GM12878 (cell line): ENCODE results near the gene WWOX. TPM values are rescaled to one million over a fixed set of nuclear protein-coding genes. Genes with fewer than 3 reads are reported as not detected.

ENCODE experiments used
- ATAC-seq: fragments of 200-7000 bp; cut with Tn5 transposase; 3 replicates; pipeline ENCODE4 v1.9.1; 2020; ENCODE audit warnings: mild to moderate bottlenecking, moderate library complexity
- BruUV-seq: library from RNA; stranded (reverse); fragments of 400-500 nt; replicated peaks from 2 replicates; lab custom pipeline; 2021; lab: Mats Ljungman, UMichigan
- CTCF ChIA-PET: fragments of 300-600 bp; sonication (Branson Sonifier 250); formaldehyde crosslinking; extraction: SDS; loops from one replicate; lab custom pipeline; 2021; ENCODE audit warnings: inconsistent platforms; lab: Yijun Ruan, JAX
- POLR2A ChIA-PET: fragments of 350-600 bp; formaldehyde crosslinking; extraction: SDS; loops from one replicate; lab custom pipeline; 2021; ENCODE audit warnings: inconsistent platforms; lab: Charles Lee
- RAD21 ChIA-PET: fragments of 300-600 bp; sonication (Branson Sonifier 250); formaldehyde crosslinking; loops from one replicate; lab custom pipeline; 2023; ENCODE audit warnings: antibody characterized with exemption; ENCODE audit not compliant: unreplicated experiment; lab: Charles Lee
- SMC1A ChIA-PET: fragments of 300-600 bp; sonication (Branson Sonifier 250); formaldehyde crosslinking; loops from one replicate; lab custom pipeline; 2023; ENCODE audit not compliant: unreplicated experiment, uncharacterized antibody; lab: Charles Lee
- DNase-seq: peaks from one replicate; pipeline ENCODE4 v3.0.0-alpha.2; 2011; ENCODE audit warnings: low read depth, low spot score
- FAIRE-seq: peaks from 3 replicates; lab custom pipeline; 2011; peaks lifted over from hg19 to GRCh38; lab: Jason Lieb, UNC
- H2AFZ ChIP-seq: 2 replicates; pipeline ENCODE4 v1.6.0; 2011; ENCODE audit warnings: low read depth, low read length, control low read depth; ENCODE audit not compliant: control insufficient read depth
- H3K27ac ChIP-seq: 2 replicates; pipeline ENCODE4 v1.5.1; 2011; ENCODE audit warnings: control low read depth; ENCODE audit not compliant: control insufficient read depth, insufficient read depth
- H3K27me3 ChIP-seq, 2 experiments: replicated peaks in 1 of 2; 2 replicates each; pipeline versions ENCODE4 v1.6.0 to v1.6.1; 2011; ENCODE audit warnings: low read length in 1 of 2; ENCODE audit not compliant: control insufficient read depth in 2 of 2, insufficient read depth in 2 of 2
- H3K36me3 ChIP-seq, 2 experiments: 2 replicates each; pipeline ENCODE4 v1.5.1; 2011; ENCODE audit warnings: low read length in 1 of 2; ENCODE audit not compliant: control insufficient read depth in 2 of 2, insufficient read depth in 2 of 2
- H3K4me1 ChIP-seq: 2 replicates; pipeline ENCODE4 v1.6.1; 2011; ENCODE audit warnings: mild to moderate bottlenecking, low read length, moderate library complexity, mixed read lengths; ENCODE audit not compliant: control insufficient read depth, insufficient read depth
- H3K4me2 ChIP-seq: 2 replicates; pipeline ENCODE4 v1.6.0; 2011; ENCODE audit warnings: control low read depth; ENCODE audit not compliant: control insufficient read depth, insufficient read depth
- H3K4me3 ChIP-seq: fragments of 200-600 bp; sonication (generic); 2 replicates; pipeline ENCODE4 v1.5.1; 2016
- H3K79me2 ChIP-seq: 2 replicates; pipeline ENCODE4 v1.6.0; 2011; ENCODE audit warnings: low read length; ENCODE audit not compliant: control insufficient read depth, insufficient read depth
- H3K9ac ChIP-seq: 2 replicates; pipeline ENCODE4 v1.8.0; 2011; ENCODE audit warnings: low read length, control low read depth, mixed read lengths; ENCODE audit not compliant: control insufficient read depth, insufficient read depth
- H3K9me3 ChIP-seq: replicated peaks from 3 replicates; pipeline ENCODE4 v1.5.1; 2011; ENCODE audit warnings: mild to moderate bottlenecking, low read length; ENCODE audit not compliant: control insufficient read depth, insufficient read depth
- H4K20me1 ChIP-seq: 2 replicates; pipeline ENCODE4 v1.6.0; 2011; ENCODE audit not compliant: control insufficient read depth, insufficient read depth
- BCLAF1 ChIP-seq: fragments of 450-650 bp; IDR thresholded peaks from 2 replicates; pipeline ENCODE4 v1.6.1; 2017; ENCODE audit warnings: antibody characterized with exemption, mild to moderate bottlenecking, moderate library complexity
- BMI1 ChIP-seq: fragments of 450-650 bp; IDR thresholded peaks from 2 replicates; pipeline ENCODE4 v1.6.1; 2016; ENCODE audit warnings: mild to moderate bottlenecking, moderate library complexity, borderline replicate concordance
- CHD4 ChIP-seq: fragments of 200-600 bp; sonication (generic); IDR thresholded peaks from 2 replicates; pipeline ENCODE4 v1.6.1; 2016; ENCODE audit warnings: mild to moderate bottlenecking
- GABPA ChIP-seq: IDR thresholded peaks from 2 replicates; pipeline ENCODE4 v1.6.1; 2014; ENCODE audit warnings: antibody characterized with exemption, low read depth, mild to moderate bottlenecking, inconsistent platforms
- KDM1A ChIP-seq: fragments of 200-600 bp; sonication (generic); IDR thresholded peaks from 2 replicates; pipeline ENCODE4 v1.6.1; 2016; ENCODE audit warnings: borderline replicate concordance
- MEF2A ChIP-seq: IDR thresholded peaks from 2 replicates; pipeline ENCODE4 v1.6.1; 2011; ENCODE audit warnings: low read depth, mild to moderate bottlenecking, low read length, moderate library complexity; ENCODE audit not compliant: insufficient read depth
- NR2C1 ChIP-seq: fragments of 450-650 bp; IDR thresholded peaks from 2 replicates; pipeline ENCODE4 v1.6.1; 2017; ENCODE audit warnings: antibody characterized with exemption, mild to moderate bottlenecking, moderate library complexity
- SREBF2 ChIP-seq: IDR thresholded peaks from 2 replicates; pipeline ENCODE4 v1.6.1; 2012; ENCODE audit warnings: mild to moderate bottlenecking, low read length
- YBX1 ChIP-seq: fragments of 450-650 bp; IDR thresholded peaks from 2 replicates; pipeline ENCODE4 v1.6.1; 2016; ENCODE audit warnings: antibody characterized with exemption
- WGBS: methylation state at CpG from one replicate; pipeline ENCODE4 v1.1.6; 2016; ENCODE audit warnings: low lambda C conversion rate; ENCODE audit not compliant: insufficient replicate concordance, insufficient coverage; ENCODE audit errors: missing lambda C conversion rate; 5-methylcytosine and 5-hydroxymethylcytosine counted together
- in situ Hi-C: fragments of 300-500 bp; cut with MboI; formaldehyde crosslinking; loops from 9 replicates; pipeline ENCODE4 v1.14.3; 2018; ENCODE audit warnings: mixed read lengths
- intact Hi-C: fragments of 100-400 bp; cut with micrococcal nuclease; formaldehyde crosslinking; loops from one replicate; pipeline ENCODE4 v1.14.2; 2022; ENCODE audit not compliant: unreplicated experiment
- polyA plus RNA-seq, 11 experiments: library from polyadenylated mRNA; depleted of rRNA in 4 of 11; unstranded in 6 of 11; stranded (reverse) in 5 of 11; fragments of >200 nt; fragmentation: Nextera tagmentation in 4 of 11; fragmentation: Illumina TruSeq in 1 of 11; extraction: Ambion mirVana in 4 of 11; extraction: Trizol in 1 of 11; gene quantifications; 1 replicate in 1 of 11; 2 replicates in 10 of 11; pipeline versions ENCODE4 v1.2.1 to v1.2.3, GENCODE V29; 2011 to 2016; ENCODE audit warnings: inconsistent platforms in 2 of 11, missing spikeins in 2 of 11, low read depth in 1 of 11
- total RNA-seq, 4 experiments: library from RNA; depleted of rRNA in 3 of 4; stranded (reverse); fragments of >200 nt in 3 of 4; fragmentation: Illumina TruSeq in 1 of 4; extraction: Trizol in 1 of 4; gene quantifications; 2 replicates each; pipeline versions ENCODE4 v1.2.1 to v1.2.3, GENCODE V29; 2013 to 2021

Gene WWOX
- total and polyA plus RNA-seq, 10 of the 15 experiments (the other 5 are each of a cell fraction or from before 2014, with no cell fraction given) = 2.8 to 24.4 (median 17.8) TPM

- TF ChIP-seq BCLAF1 = no peak
Measured at GRCh38 chr16:78537511-78537910, 438.1 kb downstream of the WWOX start (continued).

- 55% methylated on average over 9 of the region's 9 CpGs for WGBS
- DNase-seq = no peak
- in situ Hi-C loops = no loop called here
- Histone ChIP-seq H3K4me2 (no peak overlapping the region), H3K36me3 (no peaks in the 10 kb centered on the region), H3K27ac (no peak overlapping the region), H3K4me1 (no peaks in the 10 kb centered on the region), H3K4me3 (no peak overlapping the region), H4K20me1 (no peaks in the 10 kb centered on the region), H3K9me3 (no peaks in the 10 kb centered on the region), H2AFZ (no peak overlapping the region), H3K79me2 (no peaks in the 10 kb centered on the region), H3K9ac (no peak overlapping the region), H3K27me3 (no peaks in the 10 kb centered on the region)
- ChIA-PET POLR2A (no interaction called here), RAD21 (no interaction called here), SMC1A (no interaction called here), CTCF (interaction anchor here (0.6 kb wide), 1 partner anchor 233 kb away, joined by 3 read pairs; no protein-coding TSS in a partner anchor)
- intact Hi-C loops = no loop called here
- TF ChIP-seq NR2C1 = no peak
- FAIRE-seq = no peak
- BruUV-seq = no TSS peak
- no peak for ATAC-seq
Measured at GRCh38 chr16:78538292-78538691, 438.8 kb downstream of the WWOX start.

- no peaks in the 10 kb centered on the region for H3K4me1 ChIP-seq
- ChIA-PET CTCF (no interaction called here), POLR2A (no interaction called here), SMC1A (no interaction called here), RAD21 (no interaction called here)
- FAIRE-seq (no peak), DNase-seq (no peak), ATAC-seq (no peak)
- H3K27ac ChIP-seq = no peak overlapping the region
- WGBS = 86% methylated on average over 3 of the region's 3 CpGs
- no peaks in the 10 kb centered on the region for H4K20me1 ChIP-seq
- no peaks in the 10 kb centered on the region for H3K27me3 ChIP-seq
- TF ChIP-seq YBX1 = no peak
- TF ChIP-seq BMI1 = no peak
- no peak for TF ChIP-seq KDM1A
- TF ChIP-seq SREBF2 = no peak
- no peak for TF ChIP-seq MEF2A
- TF ChIP-seq CHD4 = no peak
- TF ChIP-seq GABPA = no peak
- H2AFZ ChIP-seq = no peak overlapping the region
- H3K9me3 ChIP-seq = no peaks in the 10 kb centered on the region
- no peak overlapping the region for H3K4me2 ChIP-seq
- no peak overlapping the region for H3K9ac ChIP-seq
- in situ Hi-C loops (no loop called here), intact Hi-C loops (no loop called here)
- H3K4me3 ChIP-seq = no peak overlapping the region
- no peaks in the 10 kb centered on the region for H3K79me2 ChIP-seq
- H3K36me3 ChIP-seq = no peaks in the 10 kb centered on the region
- BruUV-seq = no TSS peak
Measured at GRCh38 chr16:78538919-78539318, 439.5 kb downstream of the WWOX start.
